Ishikawa (cell line): ENCODE results near the gene ZNF593OS.

Source experiments
- CEBPB ChIP-seq: IDR thresholded peaks from 2 replicates; pipeline ENCODE4 v1.6.1; 2012
- CREB1 ChIP-seq: IDR thresholded peaks from 2 replicates; pipeline ENCODE4 v1.6.1; 2012; ENCODE audit warnings: low read depth
- EGR1 ChIP-seq: IDR thresholded peaks from 2 replicates; pipeline ENCODE4 v1.6.1; 2012
- EP300 ChIP-seq: IDR thresholded peaks from 2 replicates; pipeline ENCODE4 v1.6.1; 2012; ENCODE audit warnings: borderline replicate concordance
- FOXM1 ChIP-seq: IDR thresholded peaks from 2 replicates; pipeline ENCODE4 v1.6.1; 2012; ENCODE audit warnings: low read depth, borderline replicate concordance
- NFIC ChIP-seq: IDR thresholded peaks from 2 replicates; pipeline ENCODE4 v1.6.1; 2012
- RAD21 ChIP-seq: IDR thresholded peaks from 2 replicates; pipeline ENCODE4 v1.6.1; 2012; ENCODE audit warnings: low read depth
- TAF1 ChIP-seq: IDR thresholded peaks from 2 replicates; pipeline ENCODE4 v1.6.1; 2012; ENCODE audit warnings: low read depth, mild to moderate bottlenecking
- TCF12 ChIP-seq: IDR thresholded peaks from 2 replicates; pipeline ENCODE4 v1.6.1; 2012; ENCODE audit warnings: low read depth
- TEAD4 ChIP-seq: IDR thresholded peaks from 2 replicates; pipeline ENCODE4 v1.6.1; 2012
- YY1 ChIP-seq: IDR thresholded peaks from 2 replicates; pipeline ENCODE4 v1.6.1; 2012; ENCODE audit warnings: low read depth
- ZBTB7A ChIP-seq: IDR thresholded peaks from 2 replicates; pipeline ENCODE4 v1.6.1; 2012; ENCODE audit warnings: low read depth
- TF ChIP-seq, protein P1 (sequence below): IDR thresholded peaks from 2 replicates; pipeline ENCODE4 v1.6.1; 2012
- TF ChIP-seq, protein P2 (sequence below): IDR thresholded peaks from 2 replicates; pipeline ENCODE4 v1.6.1; 2012
- TF ChIP-seq, protein P3 (sequence below): IDR thresholded peaks from 2 replicates; pipeline ENCODE4 v1.6.1; 2012; ENCODE audit warnings: low read depth, mild to moderate bottlenecking

ZNF593OS gene

DNA sequence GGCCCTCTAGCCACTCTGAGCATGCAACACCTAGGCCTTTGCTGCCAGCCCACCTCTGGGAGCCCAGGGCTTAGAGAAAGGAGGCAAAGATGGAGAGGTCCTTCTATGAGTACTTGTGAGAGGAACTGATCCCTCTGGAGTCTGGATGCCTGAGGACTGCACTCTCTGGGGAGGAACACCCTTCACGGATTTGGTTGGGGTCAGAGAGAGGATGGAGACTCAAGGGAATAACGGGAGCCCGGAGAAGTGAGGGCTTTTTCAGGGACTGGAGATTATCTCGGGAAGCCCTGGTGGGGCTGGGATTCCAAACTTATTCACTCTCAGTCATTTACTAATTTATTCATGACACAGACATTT lies 2.5 kb downstream of the ZNF593OS start:
- TF ChIP-seq TEAD4 = no peak
- TF ChIP-seq RAD21 = no peak
- TF ChIP-seq, protein P1, sequence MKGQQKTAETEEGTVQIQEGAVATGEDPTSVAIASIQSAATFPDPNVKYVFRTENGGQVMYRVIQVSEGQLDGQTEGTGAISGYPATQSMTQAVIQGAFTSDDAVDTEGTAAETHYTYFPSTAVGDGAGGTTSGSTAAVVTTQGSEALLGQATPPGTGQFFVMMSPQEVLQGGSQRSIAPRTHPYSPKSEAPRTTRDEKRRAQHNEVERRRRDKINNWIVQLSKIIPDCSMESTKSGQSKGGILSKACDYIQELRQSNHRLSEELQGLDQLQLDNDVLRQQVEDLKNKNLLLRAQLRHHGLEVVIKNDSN = no peak
- no peak for TF ChIP-seq TCF12
- TF ChIP-seq CEBPB = no peak
- no peak for TF ChIP-seq TAF1
- no peak for TF ChIP-seq NFIC
- TF ChIP-seq FOXM1 = no peak
- no peak for TF ChIP-seq EGR1
- TF ChIP-seq CREB1 = no peak
- TF ChIP-seq ZBTB7A = no peak
- TF ChIP-seq, protein P2, sequence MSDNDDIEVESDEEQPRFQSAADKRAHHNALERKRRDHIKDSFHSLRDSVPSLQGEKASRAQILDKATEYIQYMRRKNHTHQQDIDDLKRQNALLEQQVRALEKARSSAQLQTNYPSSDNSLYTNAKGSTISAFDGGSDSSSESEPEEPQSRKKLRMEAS = no peak
- TF ChIP-seq, protein P3, sequence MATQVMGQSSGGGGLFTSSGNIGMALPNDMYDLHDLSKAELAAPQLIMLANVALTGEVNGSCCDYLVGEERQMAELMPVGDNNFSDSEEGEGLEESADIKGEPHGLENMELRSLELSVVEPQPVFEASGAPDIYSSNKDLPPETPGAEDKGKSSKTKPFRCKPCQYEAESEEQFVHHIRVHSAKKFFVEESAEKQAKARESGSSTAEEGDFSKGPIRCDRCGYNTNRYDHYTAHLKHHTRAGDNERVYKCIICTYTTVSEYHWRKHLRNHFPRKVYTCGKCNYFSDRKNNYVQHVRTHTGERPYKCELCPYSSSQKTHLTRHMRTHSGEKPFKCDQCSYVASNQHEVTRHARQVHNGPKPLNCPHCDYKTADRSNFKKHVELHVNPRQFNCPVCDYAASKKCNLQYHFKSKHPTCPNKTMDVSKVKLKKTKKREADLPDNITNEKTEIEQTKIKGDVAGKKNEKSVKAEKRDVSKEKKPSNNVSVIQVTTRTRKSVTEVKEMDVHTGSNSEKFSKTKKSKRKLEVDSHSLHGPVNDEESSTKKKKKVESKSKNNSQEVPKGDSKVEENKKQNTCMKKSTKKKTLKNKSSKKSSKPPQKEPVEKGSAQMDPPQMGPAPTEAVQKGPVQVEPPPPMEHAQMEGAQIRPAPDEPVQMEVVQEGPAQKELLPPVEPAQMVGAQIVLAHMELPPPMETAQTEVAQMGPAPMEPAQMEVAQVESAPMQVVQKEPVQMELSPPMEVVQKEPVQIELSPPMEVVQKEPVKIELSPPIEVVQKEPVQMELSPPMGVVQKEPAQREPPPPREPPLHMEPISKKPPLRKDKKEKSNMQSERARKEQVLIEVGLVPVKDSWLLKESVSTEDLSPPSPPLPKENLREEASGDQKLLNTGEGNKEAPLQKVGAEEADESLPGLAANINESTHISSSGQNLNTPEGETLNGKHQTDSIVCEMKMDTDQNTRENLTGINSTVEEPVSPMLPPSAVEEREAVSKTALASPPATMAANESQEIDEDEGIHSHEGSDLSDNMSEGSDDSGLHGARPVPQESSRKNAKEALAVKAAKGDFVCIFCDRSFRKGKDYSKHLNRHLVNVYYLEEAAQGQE = no peak

DNA sequence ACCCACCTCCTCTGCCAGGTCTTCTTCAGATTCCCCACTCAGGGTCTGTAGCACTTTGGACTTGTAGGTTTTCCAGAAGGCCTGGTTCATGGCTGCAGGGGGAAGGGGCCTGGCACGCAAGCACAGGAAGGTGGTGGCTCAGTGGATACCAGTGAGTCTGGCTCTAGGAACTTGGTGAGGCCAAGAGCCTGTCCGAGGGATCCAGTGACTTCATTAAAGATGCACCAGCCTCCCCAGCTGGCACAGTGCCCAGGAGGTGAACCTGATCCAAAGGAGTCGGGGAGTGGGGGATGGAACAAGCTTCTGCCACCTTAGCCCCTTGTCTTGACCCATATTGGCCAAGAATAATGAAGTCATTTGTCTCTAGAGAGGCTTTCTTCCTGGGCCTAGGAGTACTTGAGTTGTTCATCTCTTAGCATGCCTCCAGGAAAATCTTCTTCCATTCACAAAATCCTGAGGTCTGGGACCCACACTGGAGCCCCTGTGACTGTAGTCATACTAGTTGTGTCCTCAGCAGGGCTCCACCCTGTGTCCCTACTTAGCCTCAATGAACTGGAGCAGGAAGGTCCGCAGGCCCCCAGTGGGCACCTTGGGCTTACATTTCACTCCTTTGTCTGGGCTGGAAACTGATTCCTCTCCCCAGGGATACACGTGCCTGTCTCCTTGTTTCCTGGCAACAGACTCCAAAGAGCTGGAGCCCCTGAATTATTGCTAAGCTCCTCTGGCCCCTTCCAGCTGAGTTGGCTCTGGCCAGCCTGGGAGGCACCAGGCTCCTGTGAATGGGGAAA lies 3.0 kb downstream of the ZNF593OS start, which contains the start of gene C1orf232:
Gene C1orf232, minus strand, starts transcription at position 554 of the 788 bp plus-strand sequence. Its CDS starts 464 bp downstream, at position 90.
- no peak for TF ChIP-seq TCF12
- TF ChIP-seq, protein P3 = no peak
- peak; percentile 46; the same call in 1 of the 2 replicates for TF ChIP-seq NFIC
- TF ChIP-seq RAD21 = no peak
- 0 out of 2 replicates have a peak, but pooled peaks have one; percentile 10 for TF ChIP-seq ZBTB7A
- TF ChIP-seq TAF1 = no peak

DNA sequence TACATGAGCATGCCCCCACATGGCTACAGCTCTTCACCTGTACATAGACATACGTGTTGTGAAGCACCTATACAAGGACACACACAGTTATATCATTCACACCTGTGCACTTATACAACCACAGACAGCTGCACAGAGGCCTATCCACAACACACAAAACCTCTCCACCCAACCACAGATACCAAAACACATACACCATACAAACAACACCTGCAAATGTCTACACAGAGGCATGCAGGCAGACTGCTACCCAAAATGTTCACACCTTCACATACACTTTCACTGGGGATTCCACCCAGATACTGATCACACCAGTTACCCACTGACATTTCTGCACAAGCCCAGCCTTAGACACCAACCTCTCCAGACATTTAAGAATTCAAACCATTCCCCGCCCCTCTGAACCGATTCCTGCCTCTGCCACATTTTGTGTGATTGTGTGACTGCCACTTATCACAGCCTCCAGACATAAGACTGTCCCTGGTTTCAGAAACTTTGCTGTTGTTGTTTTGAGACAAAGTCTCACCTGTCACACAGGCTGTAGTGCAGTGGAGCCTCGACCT lies 4.8 kb downstream of the ZNF593OS start:
- no peak for TF ChIP-seq YY1
- TF ChIP-seq CREB1 = no peak
- no peak for TF ChIP-seq ZBTB7A
- TF ChIP-seq, protein P1 = no peak
- no peak for TF ChIP-seq EP300
- TF ChIP-seq FOXM1 = no peak
- TF ChIP-seq TEAD4 = no peak

DNA sequence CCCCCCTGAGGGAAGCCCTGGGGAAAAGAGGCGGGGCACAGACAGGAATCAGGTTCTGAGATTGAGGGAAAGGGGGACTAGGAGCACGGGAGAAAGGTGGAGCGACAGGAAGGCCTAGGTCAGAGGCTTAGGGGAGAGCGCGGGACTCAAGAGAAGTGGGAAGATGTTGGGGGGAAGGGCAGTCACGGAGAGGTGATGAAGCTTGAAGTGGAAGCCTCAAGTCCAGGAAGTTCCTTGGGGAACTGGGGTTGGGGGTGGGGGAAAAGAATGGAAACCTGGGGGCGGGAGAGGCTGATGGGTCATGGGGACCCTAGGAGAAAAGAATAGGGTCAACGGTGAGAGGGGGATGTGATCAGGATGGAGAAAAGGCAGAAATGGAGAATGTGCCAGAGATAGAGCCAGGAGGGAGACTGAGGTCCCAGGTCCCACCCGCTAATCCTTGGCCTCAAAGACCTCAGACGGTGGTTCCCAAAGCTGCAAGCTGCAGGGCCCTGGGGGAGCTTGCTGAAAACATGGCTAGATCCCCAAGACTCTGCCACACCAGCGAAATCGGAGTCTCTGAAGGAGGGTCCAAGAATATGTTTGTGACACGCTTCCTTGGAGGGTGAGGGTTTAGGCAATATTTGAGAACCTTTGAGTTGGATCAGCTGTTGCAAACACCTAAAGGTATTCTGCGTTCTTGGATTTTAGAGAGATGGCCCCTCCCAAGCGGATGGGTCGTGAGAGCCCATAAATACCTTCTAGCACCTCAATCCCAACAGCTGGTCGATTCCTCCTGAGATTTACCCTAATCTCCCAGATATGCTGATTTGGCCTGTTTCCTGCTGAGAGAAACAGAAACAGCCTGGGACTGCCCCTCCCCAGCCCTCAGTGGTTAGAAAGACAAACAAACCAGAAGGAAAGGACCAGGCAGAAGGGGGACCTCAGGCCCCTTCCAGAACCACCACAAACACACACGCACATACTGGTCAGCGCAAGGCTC lies 6.5 kb downstream of the ZNF593OS start:
- TF ChIP-seq EP300 (no peak), TCF12 (no peak), FOXM1 (no peak), YY1 (no peak), TEAD4 (no peak), NFIC (no peak), RAD21 (no peak), TAF1 (no peak), CEBPB (no peak), CREB1 (no peak), EGR1 (no peak), ZBTB7A (no peak)
- TF ChIP-seq, protein P2 = no peak
- TF ChIP-seq, protein P3 = no peak
- TF ChIP-seq, protein P1 = no peak
